CD4-positive, alpha-beta T cell treated with Interleukin-17A for 4 hours (primary cell): ENCODE data around the gene PROSER2.
"Not testable (repeated sequence)": the region's sequence is repeated elsewhere in the genome, so short reads cannot be mapped to it uniquely, and the experiment has no call there.

ENCODE experiments used
- DNase-seq: peaks from one replicate; pipeline ENCODE4 v3.0.0-alpha.2; 2020; ENCODE audit warnings: mixed read lengths

The PROSER2 gene

GRCh38 chr10:11886851-11887250 is 63.7 kb downstream of the PROSER2 start:
- DNase-seq = no peak

- DNase-seq = no peak
Measured at GRCh38 chr10:11887381-11888227, 64.4 kb downstream of the PROSER2 start.

- not testable (repeated sequence) for DNase-seq
Measured at GRCh38 chr10:11889263-11889662, 66.1 kb downstream of the PROSER2 start.

- DNase-seq = no peak
Measured at GRCh38 chr10:11891776-11892486, 68.8 kb downstream of the PROSER2 start.

- DNase-seq = no peak
Measured at GRCh38 chr10:11893749-11894278, 70.7 kb downstream of the PROSER2 start.

GRCh38 chr10:11894381-11895107 is 71.4 kb downstream of the PROSER2 start:
- no peak for DNase-seq

- no peak for DNase-seq
Measured at GRCh38 chr10:11895108-11895466, 71.9 kb downstream of the PROSER2 start.

- DNase-seq = no peak
Measured at GRCh38 chr10:11895598-11895997, 72.4 kb downstream of the PROSER2 start.

GRCh38 chr10:11896549-11897200 is 73.5 kb downstream of the PROSER2 start:
- DNase-seq = no peak

GRCh38 chr10:11898033-11898371 is 74.8 kb downstream of the PROSER2 start:
- no peak for DNase-seq

- no peak for DNase-seq
Measured at GRCh38 chr10:11898372-11899066, 75.4 kb downstream of the PROSER2 start.

- no peak for DNase-seq
Measured at GRCh38 chr10:11899067-11899876, 76.1 kb downstream of the PROSER2 start.

- no peak for DNase-seq
Measured at GRCh38 chr10:11901036-11901301, 77.8 kb downstream of the PROSER2 start.

GRCh38 chr10:11901454-11901832 is 78.3 kb downstream of the PROSER2 start:
- no peak for DNase-seq

- no peak for DNase-seq
Measured at GRCh38 chr10:11901833-11902475, 78.8 kb downstream of the PROSER2 start.

GRCh38 chr10:11902646-11903045 is 79.5 kb downstream of the PROSER2 start:
- DNase-seq = no peak

GRCh38 chr10:11906714-11907113 is 83.6 kb downstream of the PROSER2 start:
- no peak for DNase-seq

GRCh38 chr10:11907914-11908313 is 84.8 kb downstream of the PROSER2 start:
- DNase-seq = no peak

- no peak for DNase-seq
Measured at GRCh38 chr10:11908536-11908935, 85.4 kb downstream of the PROSER2 start.

GRCh38 chr10:11908991-11909390 is 85.8 kb downstream of the PROSER2 start:
- DNase-seq = no peak

- no peak for DNase-seq
Measured at GRCh38 chr10:11909618-11910017, 86.5 kb downstream of the PROSER2 start.
